ENCODE results near the gene KRT35. TPM values are rescaled to one million over a fixed set of nuclear protein-coding genes. Genes with fewer than 3 reads are reported as not detected.

Gene KRT35
- total RNA-seq, 1 experiment from 2014 or later, result not detected

GRCh38 chr17:41463746-41464145, 17.2 kb downstream of the KRT35 start:
- H3K9me2 ChIP-seq (ENCODE audit: insufficient read depth), result no peaks in the 10 kb centered on the region
- no peaks in the 10 kb centered on the region for H3K36me3 ChIP-seq (ENCODE audit: control insufficient read depth in 1 of 2, insufficient read depth in 2 of 2, low read length in 2 of 2)
- DNase-seq (ENCODE audit: low read depth, low spot score), result no peak
- RAD21 ChIA-PET (ENCODE audit: low non-redundant PET in 1 of 2, low total read pairs in 2 of 2, uncharacterized antibody in 2 of 2, unreplicated experiment in 2 of 2), result no interaction called here
- peak overlapping the region; percentile 70 for H3K4me2 ChIP-seq (ENCODE audit: low read length)
- no peak overlapping the region for H2AFZ ChIP-seq (ENCODE audit: low read depth, low read length, poor library complexity, severe bottlenecking)
- CTCF ChIA-PET, result no interaction called here
- H4K20me1 ChIP-seq (ENCODE audit: insufficient read depth), result no peaks in the 10 kb centered on the region
- H3K27ac ChIP-seq (ENCODE audit: low read depth, low read length), result no peak overlapping the region
- peaks cover 3 to 7% of the 10 kb centered on the region in 2 experiments; a peak in 1 of 4 replicates for H3K9me3 ChIP-seq (ENCODE audit: control insufficient read depth in 1 of 2, insufficient read depth in 1 of 2, low read depth in 1 of 2, low read length in 2 of 2)
- peak overlapping the region; percentile 43; the same call in 1 of the 2 replicates for H3K9ac ChIP-seq (ENCODE audit: low read length)
- ATAC-seq, result no peak
- no peak overlapping the region for H3K4me3 ChIP-seq (replicated peaks in 1 of 2; ENCODE audit: low read depth in 1 of 2, low read length in 2 of 2)
- H3K27me3 ChIP-seq (ENCODE audit: insufficient read depth, low read length), result no peaks in the 10 kb centered on the region
- no peaks in the 10 kb centered on the region for H3K79me2 ChIP-seq (ENCODE audit: insufficient read depth, low read length)
- no peak for TF ChIP-seq ELF1 (IDR thresholded peaks at IDR 0.05; ENCODE audit: borderline replicate concordance, low read depth)
- TF ChIP-seq EGR1 (IDR thresholded peaks at IDR 0.05; ENCODE audit: low read depth), result no peak
- TF ChIP-seq SRF (IDR thresholded peaks at IDR 0.05; ENCODE audit: low read depth), result no peak
- no peak for TF ChIP-seq JUND (IDR thresholded peaks at IDR 0.05)
- TF ChIP-seq SP1 (IDR thresholded peaks at IDR 0.05; ENCODE audit: low read depth), result no peak
- no peak for TF ChIP-seq ZBTB33 (IDR thresholded peaks at IDR 0.05; ENCODE audit: extremely low read depth, insufficient replicate concordance, low read length)
- TF ChIP-seq EZH2 (IDR thresholded peaks at IDR 0.05), result no peak
- no peak for TF ChIP-seq FOSL1 (IDR thresholded peaks at IDR 0.05; ENCODE audit: low read depth)
- TF ChIP-seq CEBPB (IDR thresholded peaks at IDR 0.05; ENCODE audit: low read depth), result no peak
- TF ChIP-seq MAX (IDR thresholded peaks at IDR 0.05), result no peak
- no peak for TF ChIP-seq CTCF (IDR thresholded peaks at IDR 0.05 in 2 of 3, conservative IDR thresholded peaks at IDR 0.05 in 1 of 3; ENCODE audit: borderline replicate concordance in 1 of 3, insufficient read depth in 1 of 3, low read depth in 2 of 3, low read length in 2 of 3)
- TF ChIP-seq EZH2phosphoT487 (IDR thresholded peaks at IDR 0.05; ENCODE audit: borderline replicate concordance), result no peak
- H3K4me1 ChIP-seq (ENCODE audit: control insufficient read depth in 1 of 2, insufficient read depth in 2 of 2, low read length in 2 of 2), result peaks cover 15 to 26% of the 10 kb centered on the region in 2 experiments
- POLR2A ChIA-PET, result no interaction called here
- BruUV-seq (replicated peaks), result no TSS peak
- intact Hi-C loops (cut with micrococcal nuclease), result no loop called here

Measured in HCT116 (cell line).